ENCODE data around the gene YTHDF1.

DNA sequence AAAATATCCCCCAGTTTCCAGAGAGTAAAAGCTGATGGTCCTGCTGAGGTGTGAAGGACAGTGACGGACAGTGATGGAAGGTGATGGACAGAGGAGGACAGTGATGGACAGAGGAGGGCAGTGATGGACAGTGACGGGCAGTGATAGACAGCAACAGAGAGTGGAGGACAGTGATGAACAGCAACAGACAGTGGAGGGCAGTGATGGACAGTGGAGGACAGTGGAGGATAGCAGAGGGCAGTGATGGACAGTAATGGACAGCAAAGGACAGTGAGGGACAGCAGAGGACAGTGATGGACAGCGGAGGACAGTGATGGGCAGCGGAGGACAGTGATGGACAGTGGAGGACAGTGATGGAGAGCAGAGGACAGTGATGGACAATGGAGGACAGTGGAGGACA, 41.0 kb upstream of the YTHDF1 start:
- TF ChIP-seq, protein P1, sequence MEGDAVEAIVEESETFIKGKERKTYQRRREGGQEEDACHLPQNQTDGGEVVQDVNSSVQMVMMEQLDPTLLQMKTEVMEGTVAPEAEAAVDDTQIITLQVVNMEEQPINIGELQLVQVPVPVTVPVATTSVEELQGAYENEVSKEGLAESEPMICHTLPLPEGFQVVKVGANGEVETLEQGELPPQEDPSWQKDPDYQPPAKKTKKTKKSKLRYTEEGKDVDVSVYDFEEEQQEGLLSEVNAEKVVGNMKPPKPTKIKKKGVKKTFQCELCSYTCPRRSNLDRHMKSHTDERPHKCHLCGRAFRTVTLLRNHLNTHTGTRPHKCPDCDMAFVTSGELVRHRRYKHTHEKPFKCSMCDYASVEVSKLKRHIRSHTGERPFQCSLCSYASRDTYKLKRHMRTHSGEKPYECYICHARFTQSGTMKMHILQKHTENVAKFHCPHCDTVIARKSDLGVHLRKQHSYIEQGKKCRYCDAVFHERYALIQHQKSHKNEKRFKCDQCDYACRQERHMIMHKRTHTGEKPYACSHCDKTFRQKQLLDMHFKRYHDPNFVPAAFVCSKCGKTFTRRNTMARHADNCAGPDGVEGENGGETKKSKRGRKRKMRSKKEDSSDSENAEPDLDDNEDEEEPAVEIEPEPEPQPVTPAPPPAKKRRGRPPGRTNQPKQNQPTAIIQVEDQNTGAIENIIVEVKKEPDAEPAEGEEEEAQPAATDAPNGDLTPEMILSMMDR (IDR thresholded peaks at IDR 0.05), result no peak
- TF ChIP-seq EP300 (IDR thresholded peaks at IDR 0.05), result no peak
- no peak for TF ChIP-seq POLR2AphosphoS5 (IDR thresholded peaks at IDR 0.05)
- no peak for TF ChIP-seq POLR2A (IDR thresholded peaks at IDR 0.05)
